HG03039 (cell line): ENCODE measurements around the gene SRC.
A peak's percentile ranks its signal among the peaks of the same experiment; 100 is the strongest.

Experiments used
- ATAC-seq: cut with Tn5 transposase; IDR thresholded peaks from one replicate; pipeline ENCODE4 v1.9.1; 2021; ENCODE audit warnings: mild to moderate bottlenecking, moderate library complexity; ENCODE audit not compliant: unreplicated experiment

SRC gene

GRCh38 chr20:37345339-37346235, at the start of gene SRC:
SRC (plus strand) TSS chr20:37346140; CDS start chr20:37384154, 38,014 bp downstream.
- no peak for ATAC-seq

- no peak for ATAC-seq
Observed at GRCh38 chr20:37296371-37296770, 49.6 kb upstream of the SRC start.

GRCh38 chr20:37297066-37297736, 48.7 kb upstream of the SRC start:
- ATAC-seq: no peak

- no peak for ATAC-seq
Observed at GRCh38 chr20:37298190-37298939, 47.6 kb upstream of the SRC start.

GRCh38 chr20:37299718-37300528, 46.0 kb upstream of the SRC start:
- ATAC-seq: no peak

- ATAC-seq: no peak
Observed at GRCh38 chr20:37301120-37301519, 44.8 kb upstream of the SRC start.

GRCh38 chr20:37301558-37301957, 44.4 kb upstream of the SRC start:
- no peak for ATAC-seq

GRCh38 chr20:37302981-37303380, 43.0 kb upstream of the SRC start:
- no peak for ATAC-seq

- ATAC-seq: no peak
Observed at GRCh38 chr20:37303637-37304036, 42.3 kb upstream of the SRC start.

GRCh38 chr20:37305079-37305478, 40.9 kb upstream of the SRC start:
- no peak for ATAC-seq

- no peak for ATAC-seq
Observed at GRCh38 chr20:37305839-37306238, 40.1 kb upstream of the SRC start.

- peak; percentile 75 for ATAC-seq
Observed at GRCh38 chr20:37308086-37309050, 37.6 kb upstream of the SRC start.

GRCh38 chr20:37309290-37309689, 36.6 kb upstream of the SRC start:
- ATAC-seq: no peak

- no peak for ATAC-seq
Observed at GRCh38 chr20:37309936-37310590, 35.9 kb upstream of the SRC start.

- no peak for ATAC-seq
Observed at GRCh38 chr20:37310951-37311350, 35.0 kb upstream of the SRC start.

- no peak for ATAC-seq
Observed at GRCh38 chr20:37311710-37312355, 34.1 kb upstream of the SRC start.

- ATAC-seq: no peak
Observed at GRCh38 chr20:37313546-37314091, 32.3 kb upstream of the SRC start.

GRCh38 chr20:37314099-37314498, 31.8 kb upstream of the SRC start:
- no peak for ATAC-seq
